GM15510 (cell line): ENCODE results near the gene ZBTB17.

Experiments used
- POLR2A ChIP-seq: IDR thresholded peaks from 3 replicates; pipeline ENCODE4 v1.6.1; 2011; ENCODE audit warnings: borderline replicate concordance; ENCODE audit not compliant: insufficient read length; ENCODE audit errors: extremely low read depth

The ZBTB17 gene

GRCh38 chr1:15997076-15997585 is 21.2 kb upstream of the ZBTB17 start:
- TF ChIP-seq POLR2A = no peak

DNA sequence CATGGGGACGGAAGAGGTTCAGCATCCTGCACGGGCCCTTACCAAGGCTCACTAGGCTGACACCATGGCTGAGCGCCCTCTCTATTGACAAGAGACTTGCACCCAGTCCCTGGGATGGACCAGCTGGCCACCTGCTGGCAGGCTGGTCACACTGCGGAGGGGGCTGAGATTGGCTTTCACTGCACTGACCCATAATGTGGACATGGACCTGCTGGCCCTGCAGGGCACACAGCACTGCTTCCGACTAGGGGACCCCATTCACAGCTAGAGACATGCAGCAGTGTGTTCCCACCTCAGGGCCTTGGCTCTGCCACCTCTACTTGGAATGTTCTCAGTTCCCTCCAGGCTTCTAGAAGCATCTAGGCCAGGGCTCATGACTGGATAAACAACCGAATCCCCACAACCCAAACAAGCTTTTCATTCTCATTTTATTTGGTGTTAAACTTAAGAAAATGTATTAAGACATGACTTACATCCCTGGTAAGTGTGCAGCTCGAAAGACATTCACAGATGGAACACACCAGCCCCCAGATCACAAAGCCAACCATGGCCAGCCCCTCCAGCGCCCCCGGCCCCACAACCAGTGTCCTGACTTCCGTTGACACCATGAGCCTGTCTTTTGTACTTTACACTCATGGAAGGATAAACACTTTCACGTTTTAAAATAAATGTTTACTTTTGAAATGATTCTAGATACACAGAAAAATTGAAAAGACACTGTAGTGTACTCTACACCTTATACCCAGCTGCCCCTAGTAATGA is 18.9 kb upstream of the ZBTB17 start:
- TF ChIP-seq POLR2A = no peak

- TF ChIP-seq POLR2A = no peak
Measured at GRCh38 chr1:15994081-15994480, 18.2 kb upstream of the ZBTB17 start.

DNA sequence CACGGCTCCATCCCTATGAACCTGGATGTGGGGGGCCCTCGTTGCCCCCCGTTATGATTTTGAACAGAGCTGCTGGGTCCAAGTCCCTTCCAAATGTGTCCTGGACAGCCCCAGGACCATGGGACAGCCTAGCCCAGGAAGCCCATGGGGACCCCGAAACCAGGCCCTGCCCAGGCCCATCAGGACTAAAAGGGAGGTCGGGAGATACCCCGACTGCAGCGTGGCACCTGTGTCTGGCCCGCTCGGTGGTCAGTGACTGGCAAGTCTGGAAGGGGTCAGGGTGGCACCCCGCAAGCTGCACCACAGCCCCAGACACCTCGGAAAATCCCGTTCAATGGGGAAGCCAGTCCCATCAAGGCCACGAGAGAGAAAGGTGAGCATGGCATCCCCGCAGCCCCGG is 17.8 kb upstream of the ZBTB17 start:
- no peak for TF ChIP-seq POLR2A

DNA sequence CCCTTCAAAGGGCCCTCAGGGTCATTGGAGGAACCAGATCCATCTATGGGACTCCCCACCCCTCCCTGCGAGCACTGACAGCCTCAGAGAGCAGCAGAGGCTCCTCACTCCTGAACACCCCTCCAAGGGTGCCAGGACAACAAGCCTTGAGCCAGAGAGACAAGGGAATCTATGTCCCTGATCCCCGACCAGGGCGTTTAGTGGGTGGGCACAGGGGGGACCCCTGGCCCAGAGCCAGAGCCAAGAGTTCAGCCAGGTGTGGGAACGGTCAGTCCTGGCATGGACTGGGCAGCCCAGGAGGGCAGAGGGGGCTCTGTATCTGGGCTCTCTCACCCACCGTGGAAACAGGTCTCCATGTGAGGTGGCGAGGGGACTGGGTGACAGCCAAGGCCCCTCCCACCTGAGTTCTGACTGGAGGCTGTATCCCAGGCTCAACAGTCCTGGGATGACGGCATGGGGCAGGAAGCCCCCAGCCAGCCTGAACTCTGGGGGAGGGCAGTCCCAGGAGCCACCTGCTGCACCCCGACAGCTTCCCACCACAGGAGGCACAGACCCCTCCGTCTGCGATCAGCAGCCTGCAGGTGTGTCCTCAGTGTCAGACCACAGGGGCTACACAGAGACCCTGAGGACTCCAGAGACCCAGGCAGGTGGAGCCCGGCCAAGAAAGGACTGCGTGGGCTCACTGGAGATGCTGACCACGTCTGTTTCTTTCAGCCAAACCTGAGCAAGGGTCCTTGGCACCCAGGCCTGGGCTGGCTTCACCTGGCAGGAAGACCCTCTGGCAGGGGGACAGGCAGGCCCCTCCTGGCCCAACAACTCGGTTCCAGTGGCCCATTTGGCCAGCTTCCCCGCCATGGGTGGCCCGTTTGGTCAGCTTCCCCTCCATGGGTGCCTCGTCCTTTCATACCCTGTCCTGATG is 16.9 kb upstream of the ZBTB17 start:
- no peak for TF ChIP-seq POLR2A

DNA sequence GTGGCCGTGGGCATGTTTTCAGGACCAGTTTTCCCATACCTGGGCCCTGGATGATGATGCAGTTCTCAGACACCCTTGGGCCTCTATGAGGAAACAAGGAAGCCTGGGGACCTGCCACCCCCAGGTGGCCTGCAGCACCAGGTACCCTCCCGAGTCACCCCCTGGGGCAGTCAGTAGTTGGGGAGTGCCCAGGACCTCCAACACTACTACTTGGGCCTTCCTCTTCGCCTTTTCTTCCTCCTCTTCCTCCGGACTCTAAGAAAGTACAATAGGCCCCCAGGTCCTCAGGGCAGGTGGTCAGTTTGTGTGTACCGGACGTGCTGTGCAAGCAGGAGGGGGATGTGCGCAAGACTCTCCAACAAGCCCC is 16.3 kb upstream of the ZBTB17 start:
- no peak for TF ChIP-seq POLR2A

GRCh38 chr1:15991427-15992186 is 15.7 kb upstream of the ZBTB17 start:
- no peak for TF ChIP-seq POLR2A

DNA sequence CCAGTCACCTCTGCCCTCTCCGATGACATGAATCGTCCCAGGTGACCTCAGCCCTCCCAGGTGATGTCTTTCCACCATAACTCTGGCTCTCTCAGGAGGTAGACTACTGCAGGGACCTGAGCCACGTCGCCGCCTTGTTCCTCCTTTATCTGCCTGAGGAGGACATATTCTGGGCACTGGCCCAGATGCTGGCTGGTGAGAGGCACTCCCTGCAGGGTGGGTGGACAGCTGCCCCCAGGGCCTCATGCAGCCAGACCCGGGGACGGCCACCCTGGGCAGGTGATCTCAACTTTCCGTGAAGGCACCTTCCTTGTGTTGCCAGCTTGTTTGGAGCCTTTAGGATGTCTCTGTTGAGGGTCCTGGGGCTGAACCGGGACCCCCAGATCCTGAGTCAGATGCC is 13.9 kb upstream of the ZBTB17 start:
- no peak for TF ChIP-seq POLR2A

- no peak for TF ChIP-seq POLR2A
Measured at GRCh38 chr1:15988856-15989736, 13.2 kb upstream of the ZBTB17 start.

GRCh38 chr1:15985611-15986297 is 9.9 kb upstream of the ZBTB17 start:
- no peak for TF ChIP-seq POLR2A

DNA sequence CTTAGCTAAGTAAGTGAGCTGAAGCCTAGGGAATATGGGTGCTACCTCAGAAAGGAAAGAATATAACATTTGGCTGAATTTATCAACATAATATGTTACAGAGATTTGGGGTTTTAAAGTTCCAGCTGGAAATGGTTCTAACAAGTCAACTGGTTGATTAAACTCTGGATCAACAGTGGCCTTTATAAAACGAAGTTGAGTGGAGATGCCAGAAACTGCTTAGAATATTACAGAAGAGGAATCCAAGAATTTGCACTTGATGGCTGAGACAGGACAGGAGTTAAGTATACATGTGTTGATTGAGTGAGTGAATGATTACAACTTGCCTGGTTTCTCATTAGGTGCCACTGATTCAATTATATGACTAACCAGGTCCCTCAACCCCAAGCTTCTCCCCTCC is 7.4 kb upstream of the ZBTB17 start:
- TF ChIP-seq POLR2A = no peak

- no peak for TF ChIP-seq POLR2A
Measured at GRCh38 chr1:15981679-15982078, 5.8 kb upstream of the ZBTB17 start.

- peak; percentile 43 for TF ChIP-seq POLR2A
Measured at GRCh38 chr1:15975358-15975804, 520 bp downstream of the ZBTB17 start.
